Coronary artery (tissue), 2 donors: ENCODE measurements around the gene NAV3.
A peak's percentile ranks its signal among the peaks of the same experiment; 100 is the strongest.

Experiments used
- DNase-seq: peaks from one replicate; pipeline ENCODE4 v3.0.0-alpha.2; 2017; ENCODE audit warnings: low spot score
- H3K27ac ChIP-seq, 2 donors: fragments of 200-600 bp; sonication (generic); one replicate each; pipeline ENCODE4 v1.5.1; 2016 to 2019
- H3K4me3 ChIP-seq: fragments of 200-600 bp; sonication (generic); 2 replicates; pipeline ENCODE4 v1.5.1; 2016; ENCODE audit warnings: mild to moderate bottlenecking, moderate library complexity
- TF ChIP-seq, protein P1 (sequence below): fragments of 200-600 bp; sonication (generic); IDR thresholded peaks from one replicate; pipeline ENCODE4 v1.5.1; 2019; ENCODE audit warnings: antibody characterized with exemption

Gene NAV3

GRCh38 chr12:77841521-77841920 lies 10.8 kb downstream of the NAV3 start:
- no peak overlapping the region for H3K27ac ChIP-seq
- H3K4me3 ChIP-seq: no peak overlapping the region
- no peak for DNase-seq
- TF ChIP-seq, protein P1, sequence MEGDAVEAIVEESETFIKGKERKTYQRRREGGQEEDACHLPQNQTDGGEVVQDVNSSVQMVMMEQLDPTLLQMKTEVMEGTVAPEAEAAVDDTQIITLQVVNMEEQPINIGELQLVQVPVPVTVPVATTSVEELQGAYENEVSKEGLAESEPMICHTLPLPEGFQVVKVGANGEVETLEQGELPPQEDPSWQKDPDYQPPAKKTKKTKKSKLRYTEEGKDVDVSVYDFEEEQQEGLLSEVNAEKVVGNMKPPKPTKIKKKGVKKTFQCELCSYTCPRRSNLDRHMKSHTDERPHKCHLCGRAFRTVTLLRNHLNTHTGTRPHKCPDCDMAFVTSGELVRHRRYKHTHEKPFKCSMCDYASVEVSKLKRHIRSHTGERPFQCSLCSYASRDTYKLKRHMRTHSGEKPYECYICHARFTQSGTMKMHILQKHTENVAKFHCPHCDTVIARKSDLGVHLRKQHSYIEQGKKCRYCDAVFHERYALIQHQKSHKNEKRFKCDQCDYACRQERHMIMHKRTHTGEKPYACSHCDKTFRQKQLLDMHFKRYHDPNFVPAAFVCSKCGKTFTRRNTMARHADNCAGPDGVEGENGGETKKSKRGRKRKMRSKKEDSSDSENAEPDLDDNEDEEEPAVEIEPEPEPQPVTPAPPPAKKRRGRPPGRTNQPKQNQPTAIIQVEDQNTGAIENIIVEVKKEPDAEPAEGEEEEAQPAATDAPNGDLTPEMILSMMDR: no peak

DNA sequence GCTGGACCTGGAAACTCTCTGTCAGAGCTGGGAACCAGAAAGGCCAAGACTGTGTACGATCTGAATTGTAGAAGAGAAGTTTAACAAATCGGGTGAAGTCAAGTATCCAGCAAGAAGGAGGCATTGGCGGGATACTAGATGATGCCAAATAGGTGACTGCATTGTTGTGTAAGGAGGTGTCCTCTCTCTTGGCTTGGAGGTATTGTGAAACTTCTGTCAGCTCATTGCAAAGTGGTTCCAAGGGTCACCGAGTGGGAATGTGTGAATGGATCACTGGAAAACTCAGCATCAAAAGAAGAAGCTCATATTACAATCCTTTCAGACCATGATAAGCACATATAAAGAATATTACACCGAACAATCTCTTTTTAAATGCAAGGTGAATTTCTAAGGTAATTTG lies 11.7 kb downstream of the NAV3 start:
- TF ChIP-seq, protein P1: no peak
- H3K4me3 ChIP-seq: no peak overlapping the region
- no peak for DNase-seq
- H3K27ac ChIP-seq: no peak overlapping the region

DNA sequence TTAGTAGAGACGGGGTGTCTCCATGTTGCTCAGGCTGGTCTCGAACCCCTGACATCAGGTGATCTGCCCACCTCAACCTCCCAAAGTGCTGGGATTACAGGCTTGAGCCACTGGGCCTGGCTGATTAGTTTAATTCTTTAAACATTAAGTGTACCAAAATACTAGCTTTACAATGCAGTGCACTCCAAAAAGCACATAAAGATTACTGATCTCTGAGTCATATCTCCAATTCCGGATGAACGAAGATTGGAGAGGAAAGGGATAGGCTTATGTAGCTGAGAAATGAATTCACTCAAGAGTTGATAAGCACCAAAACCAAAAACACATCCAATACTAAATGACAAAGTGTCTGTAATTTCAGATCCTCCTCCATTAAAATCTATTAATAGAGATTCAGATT lies 15.1 kb downstream of the NAV3 start:
- TF ChIP-seq, protein P1: no peak
- Histone ChIP-seq H3K27ac (no peak overlapping the region), H3K4me3 (no peak overlapping the region)
- DNase-seq: no peak

DNA sequence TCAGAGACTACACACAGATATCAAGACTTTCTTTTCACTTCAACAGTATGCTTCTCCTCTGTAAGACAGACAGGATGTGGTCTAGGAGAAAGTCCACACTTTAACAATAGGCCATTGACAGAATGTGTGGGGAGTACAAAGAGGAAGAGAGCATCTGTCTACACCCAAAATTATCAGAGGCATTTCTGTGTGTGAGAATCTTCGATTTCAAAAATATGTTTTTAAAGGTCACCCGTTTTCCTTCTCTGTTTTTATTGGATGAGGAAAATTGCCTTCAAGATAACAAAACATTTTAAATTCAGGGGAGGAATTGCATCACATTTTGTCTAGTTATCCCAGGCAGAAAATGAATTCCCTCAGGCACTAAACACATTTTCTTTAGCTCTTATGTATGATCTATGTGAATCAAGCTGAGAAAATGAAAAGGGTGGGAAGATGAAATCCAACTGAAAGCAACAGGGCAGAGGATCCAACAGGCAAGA lies 16.4 kb downstream of the NAV3 start:
- no peak for DNase-seq
- TF ChIP-seq, protein P1: no peak
- no peak overlapping the region for H3K4me3 ChIP-seq
- H3K27ac ChIP-seq: peak overlapping the region in 1 of 2 donors; percentile 57

DNA sequence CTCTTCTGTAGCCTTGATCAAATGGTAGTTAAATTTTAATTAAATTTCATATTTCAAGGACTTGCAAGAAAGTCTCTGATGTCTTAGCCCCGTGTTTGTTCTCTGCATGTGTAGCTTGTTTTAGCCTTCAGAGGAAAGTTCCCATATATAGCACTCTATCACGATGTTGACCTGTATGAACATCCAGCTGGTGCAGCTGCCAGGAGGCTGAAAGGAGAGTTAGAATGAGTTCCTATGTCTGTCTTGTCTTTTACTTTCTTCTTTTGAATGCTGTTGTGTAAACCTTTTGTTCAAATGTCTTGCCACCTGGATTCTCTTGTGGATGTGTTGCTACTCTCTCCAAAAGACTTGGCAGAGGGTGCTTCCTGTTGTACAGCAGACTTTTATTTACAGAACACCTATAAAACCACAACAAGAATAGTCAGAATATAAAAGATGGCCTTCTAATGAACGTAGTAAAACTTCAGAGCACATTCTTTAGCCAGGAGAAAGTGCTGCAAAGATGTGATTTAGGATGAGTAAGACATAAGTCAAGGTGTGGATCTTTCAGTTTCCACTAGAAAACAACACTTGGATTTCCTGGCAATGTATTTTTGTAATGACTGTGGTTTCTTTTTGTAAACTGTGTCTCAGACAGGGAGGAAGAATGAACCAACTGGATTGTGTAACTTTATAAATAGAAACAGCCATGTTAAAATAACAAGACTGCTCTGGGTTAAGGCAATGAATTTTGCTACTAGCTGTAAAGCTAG lies 17.2 kb downstream of the NAV3 start:
- no peak for DNase-seq
- Histone ChIP-seq H3K4me3 (peak overlapping the region; percentile 41), H3K27ac (peak overlapping the region; percentile 53 to 57)
- TF ChIP-seq, protein P1: no peak

- TF ChIP-seq, protein P1: no peak
- Histone ChIP-seq H3K27ac (no peak overlapping the region), H3K4me3 (no peak overlapping the region)
- no peak for DNase-seq
These were observed 19.4 kb downstream of the NAV3 start for GRCh38 chr12:77850129-77850528.

DNA sequence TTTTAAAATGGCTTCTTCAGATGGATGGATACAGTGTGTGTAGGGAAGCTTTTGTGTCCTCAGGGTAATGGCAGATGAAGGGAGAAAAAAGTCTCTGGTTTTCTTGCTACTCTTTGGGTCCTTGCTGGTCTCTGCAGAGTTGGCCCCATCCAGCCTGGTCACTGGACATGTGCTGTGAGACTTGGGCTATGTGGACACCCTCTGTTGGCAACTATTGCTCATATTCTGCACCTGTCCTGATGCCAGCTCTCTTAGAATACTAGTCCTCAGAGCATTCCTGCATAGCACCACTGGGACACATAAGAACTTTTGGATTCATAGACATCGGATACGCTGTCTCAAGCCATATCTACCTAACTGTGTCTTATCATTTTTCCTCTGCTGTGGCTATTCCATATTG lies 20.0 kb downstream of the NAV3 start:
- no peak overlapping the region for H3K4me3 ChIP-seq
- TF ChIP-seq, protein P1: no peak
- no peak overlapping the region for H3K27ac ChIP-seq
- DNase-seq: no peak
